ENCODE data around the gene GZMM. TPM values are rescaled to one million over a fixed set of nuclear protein-coding genes. Genes with fewer than 3 reads are reported as not detected.

The GZMM gene
- total RNA-seq, 2 donors from 2014 or later: 0.51 TPM; not detected in 1

GRCh38 chr19:514166-514663 lies 29.6 kb upstream of the GZMM start:
- no peak overlapping the region for H3K9ac ChIP-seq (ENCODE audit: extremely low read depth, low read length, poor library complexity, severe bottlenecking)
- H3K9me3 ChIP-seq (ENCODE audit: control insufficient read depth, low read length): no peaks in the 10 kb centered on the region
- no peak for DNase-seq
- Mint-ChIP-seq H3K27ac (no peak overlapping the region), H3K9me3 (no peaks in the 10 kb centered on the region), H3K27me3 (ENCODE audit: insufficient read depth) (peaks cover 21% of the 10 kb centered on the region), H3K36me3 (ENCODE audit: low read depth) (peaks cover 15% of the 10 kb centered on the region), H3K4me3 (no peak overlapping the region), H3K4me1 (peaks cover 11% of the 10 kb centered on the region)
- H3K4me1 ChIP-seq (ENCODE audit: control insufficient read depth, insufficient read depth, low read length): peaks cover 6% of the 10 kb centered on the region
- H3K36me3 ChIP-seq (ENCODE audit: control insufficient read depth, insufficient read depth, low read length): peaks cover 5% of the 10 kb centered on the region
- TF ChIP-seq CTCF (conservative IDR thresholded peaks at IDR 0.05): no peak
- no peak overlapping the region for H3K27ac ChIP-seq (ENCODE audit: low read depth, low read length)
- 94 to 98% methylated on average over 9 of the region's 9 CpGs for WGBS, 2 experiments (ENCODE audit: insufficient coverage in 1 of 2, insufficient read length in 1 of 2)
- no peak overlapping the region for H3K4me3 ChIP-seq (ENCODE audit: low read length)
- no peaks in the 10 kb centered on the region for H3K27me3 ChIP-seq (ENCODE audit: control insufficient read depth, insufficient read depth, low read length, poor library complexity, severe bottlenecking)

DNA sequence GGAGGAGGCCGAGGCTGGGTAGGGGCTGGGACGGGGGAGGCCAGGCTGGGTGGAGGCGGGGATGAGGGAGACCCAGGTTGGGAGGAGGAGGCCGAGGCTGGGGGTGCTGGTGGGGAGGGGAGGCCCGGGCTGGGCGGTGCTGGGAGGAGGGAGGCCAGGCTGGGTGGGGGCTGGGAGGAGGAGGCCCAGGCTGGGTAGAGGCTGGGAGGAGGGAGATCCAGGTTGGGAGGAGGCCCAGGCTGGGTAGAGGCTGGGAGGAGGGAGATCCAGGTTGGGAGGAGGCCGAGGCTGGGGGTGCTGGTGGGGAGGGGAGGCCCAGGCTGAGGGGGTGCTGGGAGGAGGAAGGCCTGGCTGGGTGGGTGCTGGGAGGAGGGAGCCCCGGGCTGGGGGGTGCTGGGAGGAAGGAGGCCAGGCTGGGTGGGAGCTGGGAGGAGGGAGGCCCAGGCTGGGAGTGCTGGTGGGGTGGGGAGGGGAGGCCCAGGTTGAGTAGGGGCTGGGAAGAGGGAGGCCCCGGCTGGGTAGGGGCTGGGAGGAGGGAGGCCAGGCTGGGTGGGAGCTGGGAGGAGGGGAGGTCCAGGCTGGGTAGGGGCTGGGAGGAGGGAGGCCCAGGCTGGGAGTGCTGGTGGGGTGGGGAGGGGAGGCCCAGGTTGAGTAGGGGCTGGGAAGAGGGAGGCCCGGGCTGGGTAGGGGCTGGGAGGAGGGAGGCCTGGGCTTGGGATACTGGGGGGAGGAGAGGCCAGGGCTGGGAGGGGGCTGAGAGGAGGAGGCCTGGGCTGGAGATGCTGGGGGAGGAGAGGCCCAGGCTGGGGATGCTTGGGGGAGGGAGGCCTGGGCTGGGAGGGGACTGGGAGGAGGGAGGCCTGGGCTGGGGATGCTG lies 25.9 kb upstream of the GZMM start:
- no peaks in the 10 kb centered on the region for H3K27me3 ChIP-seq (ENCODE audit: control insufficient read depth, insufficient read depth, low read length, poor library complexity, severe bottlenecking)
- 80 to 85% methylated on average over 4 to 10 of the region's 10 CpGs for WGBS, 2 experiments (ENCODE audit: insufficient coverage in 1 of 2, insufficient read length in 1 of 2)
- no peaks in the 10 kb centered on the region for H3K9me3 ChIP-seq (ENCODE audit: control insufficient read depth, low read length)
- no peak overlapping the region for H3K9ac ChIP-seq (ENCODE audit: extremely low read depth, low read length, poor library complexity, severe bottlenecking)
- H3K36me3 ChIP-seq (ENCODE audit: control insufficient read depth, insufficient read depth, low read length): no peaks in the 10 kb centered on the region
- no peaks in the 10 kb centered on the region for H3K4me1 ChIP-seq (ENCODE audit: control insufficient read depth, insufficient read depth, low read length)
- Mint-ChIP-seq H3K4me3 (no peak overlapping the region), H3K36me3 (ENCODE audit: low read depth) (peaks cover 9% of the 10 kb centered on the region), H3K27me3 (ENCODE audit: insufficient read depth) (peaks cover 44% of the 10 kb centered on the region), H3K9me3 (no peaks in the 10 kb centered on the region), H3K27ac (no peak overlapping the region), H3K4me1 (no peaks in the 10 kb centered on the region)
- no peak overlapping the region for H3K27ac ChIP-seq (ENCODE audit: low read depth, low read length)
- H3K4me3 ChIP-seq (ENCODE audit: low read length): no peak overlapping the region
- DNase-seq: no peak
- TF ChIP-seq CTCF (conservative IDR thresholded peaks at IDR 0.05): no peak

- no peak overlapping the region for H3K4me3 Mint-ChIP-seq
- DNase-seq: peak; percentile 91
- H3K27ac Mint-ChIP-seq: no peak overlapping the region
Measured at GRCh38 chr19:518598-519231, 25.1 kb upstream of the GZMM start.

More at GRCh38 chr19:518598-519231, 25.1 kb upstream of the GZMM start:
- Histone ChIP-seq H3K9me3 (ENCODE audit: control insufficient read depth, low read length) (no peaks in the 10 kb centered on the region), H3K27ac (ENCODE audit: low read depth, low read length) (peak overlapping the region; percentile 49), H3K27me3 (ENCODE audit: control insufficient read depth, insufficient read depth, low read length, poor library complexity, severe bottlenecking) (no peaks in the 10 kb centered on the region), H3K9ac (ENCODE audit: extremely low read depth, low read length, poor library complexity, severe bottlenecking) (no peak overlapping the region), H3K4me1 (ENCODE audit: control insufficient read depth, insufficient read depth, low read length) (no peaks in the 10 kb centered on the region), H3K36me3 (ENCODE audit: control insufficient read depth, insufficient read depth, low read length) (no peaks in the 10 kb centered on the region), H3K4me3 (ENCODE audit: low read length) (no peak overlapping the region)
- Mint-ChIP-seq H3K9me3 (no peaks in the 10 kb centered on the region), H3K36me3 (ENCODE audit: low read depth) (peaks cover 9% of the 10 kb centered on the region), H3K4me1 (no peaks in the 10 kb centered on the region), H3K27me3 (ENCODE audit: insufficient read depth) (peaks cover 39% of the 10 kb centered on the region)
- WGBS, 2 experiments (ENCODE audit: insufficient coverage in 1 of 2, insufficient read length in 1 of 2): 65 to 76% methylated on average over 35 to 57 of the region's 58 CpGs
- peak; percentile 55 for TF ChIP-seq CTCF (conservative IDR thresholded peaks at IDR 0.05)
